ENCODE results near the gene LPCAT1.
"Not testable (repeated sequence)": the region's sequence is repeated elsewhere in the genome, so short reads cannot be mapped to it uniquely, and the experiment has no call there.

The LPCAT1 gene

DNA sequence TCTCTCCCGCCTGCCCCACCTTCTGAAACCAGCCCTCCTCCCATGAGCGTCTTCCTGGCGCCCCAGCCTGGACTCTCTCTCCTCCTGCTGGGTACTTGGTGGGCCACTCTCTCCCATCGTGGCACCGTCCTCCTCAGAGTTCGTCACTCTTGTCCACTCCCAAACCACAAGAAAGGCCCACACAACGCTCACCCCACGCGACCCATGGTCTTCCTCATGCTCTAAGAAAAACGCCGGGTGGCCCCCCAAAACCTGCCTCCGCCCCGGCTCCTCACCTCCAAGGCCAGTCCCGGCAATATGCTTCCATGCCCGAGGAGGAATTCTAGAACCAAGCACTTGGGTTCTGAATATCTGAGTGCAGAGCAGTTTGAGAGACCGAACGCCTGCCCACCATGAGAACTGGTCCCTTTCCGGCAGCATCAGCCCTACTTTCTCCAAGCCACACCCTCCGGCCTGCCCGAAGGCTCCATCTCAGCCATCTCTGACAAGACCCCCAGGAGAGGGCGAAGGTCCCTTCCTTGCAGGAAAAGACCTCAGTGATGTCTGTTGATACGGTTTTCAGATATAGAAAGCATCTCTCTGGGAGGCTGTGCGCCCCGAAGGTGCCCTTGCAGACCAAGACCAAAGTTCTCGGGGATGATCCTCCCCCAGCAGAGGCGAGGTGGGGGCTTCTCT lies 93.5 kb downstream of the LPCAT1 start:
- Mint-ChIP-seq H3K27me3 (peaks cover 9% of the 10 kb centered on the region), H3K27ac (no peak overlapping the region), H3K36me3 (peaks cover 8% of the 10 kb centered on the region), H3K9me3 (peaks cover 18% of the 10 kb centered on the region), H3K4me3 (no peak overlapping the region), H3K4me1 (no peaks in the 10 kb centered on the region)
- ATAC-seq (ENCODE audit: low read depth) (no peak), DNase-seq (ENCODE audit: low spot score in 2 of 2) (no peak)

DNA sequence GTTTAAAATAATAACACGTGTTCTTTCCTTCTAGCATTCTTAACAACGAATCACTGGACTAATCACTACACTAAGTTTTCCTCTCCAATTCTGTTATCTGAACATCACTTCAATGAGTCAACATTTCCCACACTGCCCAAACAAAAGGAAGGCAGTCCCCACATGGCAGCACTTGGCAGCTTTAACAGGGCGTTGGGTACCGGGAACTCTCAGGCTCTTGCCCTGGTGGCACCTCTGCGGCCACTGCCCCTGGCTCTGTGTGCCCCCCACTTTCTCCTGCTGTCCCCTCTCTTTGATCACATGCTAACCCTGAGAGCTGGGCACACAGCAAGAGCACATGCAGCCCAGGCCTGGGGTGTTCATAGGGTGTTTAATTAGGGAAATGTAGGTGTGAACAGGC lies 94.3 kb downstream of the LPCAT1 start:
- Mint-ChIP-seq H3K4me3 (no peak overlapping the region), H3K9me3 (peaks cover 18% of the 10 kb centered on the region), H3K27ac (no peak overlapping the region), H3K4me1 (no peaks in the 10 kb centered on the region), H3K27me3 (peaks cover 9% of the 10 kb centered on the region), H3K36me3 (peaks cover 8% of the 10 kb centered on the region)
- ATAC-seq (ENCODE audit: low read depth): no peak
- DNase-seq (ENCODE audit: low spot score in 2 of 2): no peak

DNA sequence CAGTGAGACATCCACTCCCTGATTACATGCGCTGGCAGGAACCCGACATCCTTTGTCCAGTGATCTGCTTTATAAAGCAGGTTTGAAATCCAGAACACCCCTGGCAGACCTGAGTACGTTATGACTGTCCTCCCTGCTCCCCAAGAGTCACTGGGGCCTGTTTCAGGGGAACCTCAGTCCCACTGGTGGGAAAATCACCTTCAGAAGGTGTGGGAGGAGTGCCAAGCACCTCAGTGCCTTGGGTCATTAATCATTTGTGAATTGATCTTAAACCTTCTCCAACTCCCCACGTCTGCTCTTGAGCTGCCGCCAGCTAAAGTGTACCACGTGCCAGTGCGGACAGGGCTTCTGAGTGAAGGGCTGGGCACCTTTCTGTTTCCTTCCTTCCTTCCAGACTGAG lies 94.7 kb downstream of the LPCAT1 start:
- ATAC-seq (ENCODE audit: low read depth) (no peak), DNase-seq (ENCODE audit: low spot score in 2 of 2) (no peak)
- peaks cover 8% of the 10 kb centered on the region for H3K36me3 Mint-ChIP-seq
- H3K4me1 Mint-ChIP-seq: no peaks in the 10 kb centered on the region
- peaks cover 9% of the 10 kb centered on the region for H3K27me3 Mint-ChIP-seq
- peaks cover 18% of the 10 kb centered on the region for H3K9me3 Mint-ChIP-seq
- H3K4me3 Mint-ChIP-seq: no peak overlapping the region
- H3K27ac Mint-ChIP-seq: no peak overlapping the region

DNA sequence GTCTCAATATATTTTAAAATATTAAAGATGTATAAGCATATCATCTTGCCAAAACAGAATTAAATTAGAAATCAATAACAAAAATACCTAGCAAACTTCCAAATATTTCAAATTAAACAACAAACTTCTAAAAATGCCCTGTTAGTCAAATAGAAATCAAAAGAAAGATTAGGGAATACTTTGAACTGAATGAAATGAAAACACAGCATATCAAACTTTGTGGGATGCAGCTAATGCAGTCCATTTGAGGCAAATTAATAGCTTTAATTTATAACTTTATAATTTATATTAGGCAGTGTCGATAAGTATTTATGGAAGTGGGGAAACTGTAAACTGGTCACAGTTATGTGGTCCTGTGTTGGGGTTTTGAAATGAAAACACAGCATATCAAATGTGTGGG lies 95.7 kb downstream of the LPCAT1 start:
- DNase-seq (ENCODE audit: low spot score in 2 of 2) (no peak), ATAC-seq (ENCODE audit: low read depth) (no peak)
- Mint-ChIP-seq H3K36me3 (peaks cover 8% of the 10 kb centered on the region), H3K9me3 (peaks cover 16% of the 10 kb centered on the region), H3K4me3 (no peak overlapping the region), H3K4me1 (no peaks in the 10 kb centered on the region), H3K27me3 (peaks cover 2% of the 10 kb centered on the region), H3K27ac (no peak overlapping the region)

DNA sequence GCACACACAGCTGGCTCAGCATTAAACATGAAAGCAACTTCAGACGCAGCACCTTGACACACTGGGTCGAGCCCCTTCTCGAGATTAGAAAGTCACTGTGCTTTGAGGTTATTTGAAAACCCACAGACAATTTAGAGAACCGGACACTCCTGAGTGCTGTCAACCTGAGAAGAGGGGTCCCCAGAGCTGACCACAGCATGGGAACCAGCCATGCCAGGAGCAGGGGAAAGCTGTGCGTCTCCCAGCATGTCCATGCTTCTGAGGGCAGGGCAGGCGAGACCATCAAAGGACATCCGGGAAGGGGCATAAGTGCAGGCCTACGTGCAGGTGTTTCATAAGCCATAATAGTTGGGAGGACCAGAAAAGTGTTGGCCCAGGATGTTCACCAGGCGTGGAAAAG lies 99.0 kb downstream of the LPCAT1 start:
- no peak for ATAC-seq (ENCODE audit: low read depth)
- no peaks in the 10 kb centered on the region for H3K4me1 Mint-ChIP-seq
- no peak for DNase-seq (ENCODE audit: low spot score in 2 of 2)

DNA sequence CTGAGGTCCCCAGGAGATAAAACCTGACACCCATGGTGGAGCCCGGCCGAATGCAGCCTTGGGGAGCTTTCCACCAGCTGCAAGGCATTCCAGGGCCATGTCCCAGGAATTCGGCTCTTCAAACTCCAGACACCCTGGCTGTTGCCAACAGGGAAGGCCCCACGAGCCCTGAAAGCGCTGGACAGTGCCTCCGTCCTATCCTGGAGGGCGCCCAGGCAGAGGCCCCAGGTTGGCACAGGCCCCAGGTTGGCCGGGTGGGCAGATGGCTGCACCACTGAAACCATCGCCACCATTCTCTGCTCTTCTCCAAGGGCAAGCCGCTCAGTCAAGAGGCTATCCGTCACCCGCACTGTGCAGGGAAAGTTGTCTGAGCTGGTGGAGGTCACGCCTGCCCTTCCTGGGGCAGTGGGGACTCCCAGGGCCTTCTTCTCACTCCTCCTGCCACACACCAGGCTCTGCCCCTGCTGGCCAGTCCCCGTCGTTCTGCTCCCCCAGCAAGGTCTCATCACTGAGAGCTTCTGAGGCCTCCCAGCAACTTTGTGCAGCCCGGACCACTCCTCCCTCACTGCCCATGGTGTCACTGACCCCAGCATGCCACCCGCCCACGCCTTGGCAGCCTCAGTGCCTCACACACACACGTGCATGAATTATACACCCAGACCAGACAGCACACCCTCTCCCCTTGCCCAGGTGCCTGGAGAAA lies 99.7 kb downstream of the LPCAT1 start:
- Mint-ChIP-seq H3K4me1 (peaks cover under 1% of the 10 kb centered on the region), H3K27me3 (peaks cover 4% of the 10 kb centered on the region), H3K9me3 (peaks cover 11% of the 10 kb centered on the region), H3K36me3 (peaks cover 7% of the 10 kb centered on the region), H3K4me3 (no peak overlapping the region), H3K27ac (no peak overlapping the region)
- DNase-seq (ENCODE audit: low spot score in 2 of 2): no peak
- no peak for ATAC-seq (ENCODE audit: low read depth)

More for the DNA sequence above, 99.0 kb downstream of the LPCAT1 start:
- peaks cover 13% of the 10 kb centered on the region for H3K9me3 Mint-ChIP-seq
- no peak overlapping the region for H3K4me3 Mint-ChIP-seq
- peaks cover 2% of the 10 kb centered on the region for H3K27me3 Mint-ChIP-seq
- H3K36me3 Mint-ChIP-seq: peaks cover 7% of the 10 kb centered on the region
- no peak overlapping the region for H3K27ac Mint-ChIP-seq

DNA sequence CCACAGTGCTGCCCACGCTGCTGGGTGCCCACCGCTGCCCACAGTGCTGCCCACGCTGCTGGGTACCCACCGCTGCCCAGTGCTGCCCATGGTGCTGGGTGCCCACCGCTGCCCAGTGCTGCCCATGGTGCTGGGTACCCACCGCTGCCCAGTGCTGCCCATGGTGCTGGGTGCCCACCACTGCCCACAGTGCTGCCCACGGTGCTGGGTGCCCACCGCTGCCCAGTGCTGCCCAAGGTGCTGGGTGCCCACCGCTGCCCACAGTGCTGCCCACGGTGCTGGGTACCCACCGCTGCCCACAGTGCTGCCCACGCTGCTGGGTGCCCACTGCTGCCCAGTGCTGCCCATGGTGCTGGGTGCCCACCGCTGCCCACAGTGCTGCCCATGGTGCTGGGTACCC lies 101.2 kb downstream of the LPCAT1 start:
- not testable (repeated sequence) for H3K4me3 Mint-ChIP-seq; H3K27ac Mint-ChIP-seq; H3K4me1 Mint-ChIP-seq; DNase-seq (ENCODE audit: low spot score in 2 of 2); ATAC-seq (ENCODE audit: low read depth); H3K36me3 Mint-ChIP-seq
- H3K27me3 Mint-ChIP-seq: peaks cover 13% of the 10 kb centered on the region
- H3K9me3 Mint-ChIP-seq: peaks cover 14% of the 10 kb centered on the region

DNA sequence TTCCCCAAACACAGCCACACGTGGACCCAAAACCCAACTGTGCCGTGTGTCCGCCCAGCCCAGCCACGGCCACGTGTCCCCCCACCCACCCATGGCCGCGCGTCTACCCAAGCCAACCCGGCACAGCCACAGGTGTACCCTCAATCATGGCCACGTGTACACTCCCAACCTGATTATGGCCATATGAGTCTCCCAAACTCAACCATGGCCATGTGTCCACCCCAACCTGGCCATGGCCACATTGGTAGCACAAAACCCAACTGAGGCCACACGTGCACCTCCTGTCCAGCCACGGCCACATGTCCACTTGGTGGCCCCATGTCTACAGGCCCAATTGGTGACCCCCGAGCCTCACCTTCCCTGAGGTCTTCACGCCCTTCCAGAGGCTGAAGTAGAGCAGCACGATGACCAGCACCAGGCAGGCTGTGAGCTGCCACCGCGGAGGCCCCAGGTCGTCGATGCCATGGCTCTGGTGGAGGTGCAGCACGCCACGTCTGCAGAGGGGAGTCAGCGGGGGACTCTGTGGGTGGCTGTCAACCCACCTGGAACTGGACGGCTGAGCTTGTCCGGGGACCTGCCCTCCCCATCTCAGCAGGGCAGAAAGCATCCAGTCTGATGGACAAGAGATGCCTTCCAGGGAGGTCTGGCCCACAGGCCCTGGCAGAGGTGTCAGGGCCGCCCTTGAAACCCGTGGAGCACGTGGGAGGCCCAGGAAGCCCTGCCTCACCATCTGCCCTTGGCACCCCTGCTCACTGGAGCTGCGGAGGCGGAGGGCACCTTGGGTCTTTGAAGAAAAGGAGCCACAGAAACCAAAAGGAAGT lies 102.0 kb downstream of the LPCAT1 start:
- ATAC-seq (ENCODE audit: low read depth) (no peak), DNase-seq (ENCODE audit: low spot score in 2 of 2) (no peak)
- H3K27me3 Mint-ChIP-seq: peaks cover 13% of the 10 kb centered on the region
- H3K9me3 Mint-ChIP-seq: peaks cover 12% of the 10 kb centered on the region
- no peak overlapping the region for H3K27ac Mint-ChIP-seq
- peaks cover 7% of the 10 kb centered on the region for H3K36me3 Mint-ChIP-seq
- H3K4me1 Mint-ChIP-seq: peaks cover 4% of the 10 kb centered on the region
- no peak overlapping the region for H3K4me3 Mint-ChIP-seq

DNA sequence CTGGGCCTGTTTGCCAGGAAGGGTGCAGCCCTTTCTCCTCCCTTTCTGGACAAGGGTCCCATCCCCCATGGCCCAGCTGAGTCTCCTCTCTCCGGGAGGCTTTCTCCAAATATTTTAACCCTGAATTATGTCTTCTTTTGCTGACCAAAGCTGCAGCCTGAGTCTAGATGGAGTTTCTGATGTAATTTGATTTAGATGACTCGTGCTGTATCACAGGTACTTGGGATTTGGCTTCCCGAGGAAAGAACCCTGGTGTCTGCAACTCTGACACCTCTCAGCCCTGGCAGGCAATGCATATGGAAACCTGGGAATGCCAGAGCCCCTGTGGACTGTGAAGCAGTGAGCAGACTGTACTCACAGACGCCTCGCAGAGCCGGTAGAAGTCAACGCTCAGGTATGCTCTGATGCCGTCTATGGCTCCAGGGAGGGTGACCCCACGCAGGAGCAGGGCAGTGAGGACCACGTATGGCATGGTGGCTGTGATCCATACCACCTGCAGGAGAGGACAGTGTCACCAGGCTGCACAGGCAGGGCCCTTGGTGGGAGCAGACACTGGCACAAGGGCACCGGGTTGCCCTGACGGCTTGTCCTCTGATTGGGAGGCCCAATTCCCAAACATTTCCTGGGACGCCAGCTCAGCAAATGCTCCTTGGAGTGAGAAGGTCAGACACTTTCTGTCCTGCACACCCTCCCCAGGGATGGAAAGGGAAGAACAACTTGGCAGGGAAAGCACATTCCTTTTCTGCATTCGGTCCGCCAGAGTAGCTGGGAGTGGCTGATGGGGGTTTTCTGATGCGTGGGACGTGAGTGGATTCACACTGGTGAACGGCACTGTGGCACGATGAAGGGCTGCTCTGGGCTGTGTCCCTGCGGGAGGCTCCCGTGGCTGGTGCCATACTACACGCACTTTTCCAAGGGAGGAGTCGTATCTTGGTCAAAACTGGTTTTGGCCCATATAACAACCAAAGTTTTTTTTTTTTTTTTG lies 103.3 kb downstream of the LPCAT1 start:
- Mint-ChIP-seq H3K9me3 (peaks cover 8% of the 10 kb centered on the region), H3K4me1 (peaks cover 4% of the 10 kb centered on the region), H3K27me3 (peaks cover 13% of the 10 kb centered on the region), H3K4me3 (no peak overlapping the region), H3K27ac (no peak overlapping the region), H3K36me3 (no peaks in the 10 kb centered on the region)
- ATAC-seq (ENCODE audit: low read depth) (no peak), DNase-seq (ENCODE audit: low spot score in 2 of 2) (no peak)

DNA sequence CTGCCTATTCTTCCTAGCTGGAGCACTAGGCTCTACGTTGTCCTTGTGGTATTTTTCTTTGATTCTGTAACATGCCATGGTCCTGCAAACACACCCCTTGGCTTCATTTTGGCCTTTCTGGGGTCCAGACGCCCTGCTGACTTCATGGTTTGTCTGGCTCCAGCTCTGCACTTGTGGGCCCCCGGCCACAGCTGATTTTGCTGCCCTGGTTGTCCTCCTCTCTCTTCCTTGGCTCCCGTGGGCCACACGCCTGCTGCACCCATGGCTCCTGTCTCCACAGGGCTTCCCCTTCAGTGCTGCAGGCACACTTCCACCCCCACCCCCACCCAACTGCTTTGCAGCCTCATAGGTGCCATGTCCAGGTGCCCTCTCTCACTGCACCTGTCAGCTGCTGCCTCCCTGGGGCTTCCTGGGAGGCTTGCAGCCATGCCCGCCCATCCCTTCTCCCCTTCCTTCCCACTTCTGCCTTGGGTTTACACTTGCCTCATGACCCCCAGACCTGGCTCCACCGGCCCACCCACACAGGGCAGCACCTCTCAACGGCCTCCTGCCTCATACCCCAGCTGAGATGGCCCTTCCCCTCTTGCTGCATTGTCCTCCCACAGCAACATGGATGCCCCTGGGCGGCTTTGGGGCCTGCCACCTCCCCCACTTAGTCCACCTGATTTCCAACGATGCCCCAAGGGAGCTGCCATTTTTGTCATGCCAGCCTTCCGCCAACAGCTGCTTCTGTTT lies 104.1 kb downstream of the LPCAT1 start:
- Mint-ChIP-seq H3K9me3 (peaks cover 8% of the 10 kb centered on the region), H3K36me3 (no peaks in the 10 kb centered on the region), H3K27ac (no peak overlapping the region), H3K4me1 (peaks cover 4% of the 10 kb centered on the region), H3K4me3 (no peak overlapping the region), H3K27me3 (peaks cover 13% of the 10 kb centered on the region)
- DNase-seq (ENCODE audit: low spot score in 2 of 2) (no peak), ATAC-seq (ENCODE audit: low read depth) (no peak)

DNA sequence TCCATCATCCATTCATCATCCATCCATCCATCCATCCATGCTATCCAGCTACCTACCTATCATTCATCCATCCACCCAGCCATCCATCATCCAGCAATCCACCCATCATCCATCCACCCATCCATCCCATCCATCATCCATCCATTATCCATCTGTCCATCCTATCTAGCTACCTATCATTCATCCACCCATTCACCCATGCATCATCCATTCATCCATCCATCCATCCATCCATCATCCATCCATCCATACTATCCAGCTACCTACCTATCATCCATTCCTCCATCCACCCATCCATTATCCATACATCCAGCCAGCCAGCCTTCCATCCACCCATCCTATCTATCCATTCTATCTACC lies 104.9 kb downstream of the LPCAT1 start:
- no peak for DNase-seq (ENCODE audit: low spot score in 2 of 2)
- peaks cover 4% of the 10 kb centered on the region for H3K4me1 Mint-ChIP-seq
- H3K27me3 Mint-ChIP-seq: peaks cover 15% of the 10 kb centered on the region
- no peak overlapping the region for H3K27ac Mint-ChIP-seq
- ATAC-seq (ENCODE audit: low read depth): no peak
- H3K4me3 Mint-ChIP-seq: no peak overlapping the region
- H3K36me3 Mint-ChIP-seq: no peaks in the 10 kb centered on the region
- H3K9me3 Mint-ChIP-seq: peaks cover 8% of the 10 kb centered on the region

DNA sequence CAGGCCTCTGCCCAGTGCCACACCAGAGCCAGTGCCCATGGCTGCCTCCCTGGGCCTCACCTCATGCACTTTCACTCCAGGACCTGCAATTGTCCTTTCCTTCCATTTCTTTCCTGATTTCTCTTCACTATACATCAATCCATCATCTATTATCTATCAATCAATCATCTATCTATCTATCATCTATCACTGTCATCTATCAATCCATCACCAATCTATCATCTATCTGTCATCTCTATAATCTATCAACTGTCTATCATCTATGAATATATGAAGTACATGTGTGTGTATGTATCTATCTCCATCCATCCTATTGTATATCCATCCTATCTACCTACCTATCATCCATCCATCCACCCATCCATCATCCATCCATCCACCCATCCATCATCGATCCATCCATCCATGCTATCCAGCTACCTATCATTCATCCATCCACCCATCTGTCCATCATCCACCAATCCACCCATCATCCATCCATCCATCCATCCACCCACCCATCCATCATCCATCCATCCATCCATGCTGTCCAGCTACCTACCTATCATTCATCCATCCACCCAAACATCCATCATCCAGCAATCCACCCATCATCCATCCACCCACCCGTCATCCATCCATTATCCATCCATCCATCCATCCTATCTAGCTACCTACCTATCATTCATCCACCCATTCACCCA lies 105.4 kb downstream of the LPCAT1 start:
- Mint-ChIP-seq H3K27ac (no peak overlapping the region), H3K9me3 (peaks cover 8% of the 10 kb centered on the region), H3K27me3 (peaks cover 15% of the 10 kb centered on the region), H3K4me3 (no peak overlapping the region), H3K4me1 (peaks cover 4% of the 10 kb centered on the region), H3K36me3 (no peaks in the 10 kb centered on the region)
- DNase-seq (ENCODE audit: low spot score in 2 of 2) (no peak), ATAC-seq (ENCODE audit: low read depth) (no peak)
